Stimulated activated naive B cell treated with anti-CD40 and anti-IgM and Interleukin-4, amounts not matched to agents 10 μg/mL and 1 μg/mL and 100 μg/mL, for 72 hours (primary cell): ENCODE measurements around the gene SOCS4.

Source experiments
- ATAC-seq, 2 donors: fragments of 150-1000 bp; cut with Tn5 transposase; replicated peaks; 2 replicates each; pipeline ENCODE4 v1.10.0; 2021; ENCODE audit warnings: moderate library complexity in 1 of 2
- DNase-seq: peaks from one replicate; pipeline ENCODE4 v3.0.0; 2021
- H3K27ac Mint-ChIP-seq: one replicate; pipeline ENCODE4 v1.8.0; 2022; ENCODE audit warnings: mild to moderate bottlenecking, mixed read lengths
- H3K27me3 Mint-ChIP-seq, 2 donors: one replicate each; pipeline ENCODE4 v1.8.0; 2022; ENCODE audit warnings: mixed read lengths in 2 of 2
- H3K36me3 Mint-ChIP-seq, 2 donors: one replicate each; pipeline ENCODE4 v1.8.0; 2022; ENCODE audit warnings: mixed read lengths in 2 of 2, mild to moderate bottlenecking in 1 of 2
- H3K4me1 Mint-ChIP-seq, 2 donors: one replicate each; pipeline ENCODE4 v1.8.0; 2022; ENCODE audit warnings: mixed read lengths in 2 of 2, mild to moderate bottlenecking in 1 of 2
- H3K4me3 Mint-ChIP-seq, 2 donors: one replicate each; pipeline ENCODE4 v1.8.0; 2022; ENCODE audit warnings: mild to moderate bottlenecking in 2 of 2, mixed read lengths in 2 of 2, moderate library complexity in 1 of 2
- H3K9me3 Mint-ChIP-seq, 2 donors: one replicate each; pipeline ENCODE4 v1.8.0; 2022; ENCODE audit warnings: mixed read lengths in 2 of 2, mild to moderate bottlenecking in 1 of 2

The SOCS4 gene

GRCh38 chr14:55086938-55087337 lies 59.9 kb downstream of the SOCS4 start:
- Mint-ChIP-seq H3K4me1 (peaks cover 0 to 3% of the 10 kb centered on the region in 2 donors), H3K4me3 (no peak overlapping the region), H3K9me3 (no peaks in the 10 kb centered on the region), H3K36me3 (no peaks in the 10 kb centered on the region), H3K27ac (no peak overlapping the region), H3K27me3 (no peaks in the 10 kb centered on the region)
- ATAC-seq = no peak
- DNase-seq = no peak

DNA sequence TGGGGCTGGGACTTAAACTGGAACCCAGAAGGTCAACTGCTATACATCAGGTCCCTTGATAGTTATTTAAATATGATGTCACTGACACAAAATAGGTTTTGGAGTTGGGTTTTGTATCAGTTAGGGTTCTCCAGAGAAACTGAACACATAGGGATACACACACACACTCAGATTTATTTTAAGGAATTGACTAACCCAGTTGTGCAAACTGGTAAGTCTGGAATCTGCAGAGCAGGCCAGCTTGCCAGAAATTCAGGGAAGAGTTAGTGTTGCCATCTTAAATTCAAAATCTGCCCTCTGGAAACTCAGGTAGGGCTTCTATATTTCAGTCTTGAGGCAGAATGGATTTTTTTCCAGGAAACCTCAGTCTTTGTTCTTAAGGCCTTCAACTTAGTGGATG lies 61.3 kb downstream of the SOCS4 start:
- Mint-ChIP-seq H3K9me3 (no peaks in the 10 kb centered on the region), H3K4me1 (peaks cover 0 to 4% of the 10 kb centered on the region in 2 donors)
- DNase-seq = no peak

GRCh38 chr14:55092341-55092740 lies 65.3 kb downstream of the SOCS4 start:
- Mint-ChIP-seq H3K9me3 (no peaks in the 10 kb centered on the region), H3K36me3 (peaks cover 0 to 3% of the 10 kb centered on the region in 2 donors), H3K4me1 (peaks cover 6 to 7% of the 10 kb centered on the region in 2 donors), H3K27ac (no peak overlapping the region), H3K4me3 (no peak overlapping the region), H3K27me3 (no peaks in the 10 kb centered on the region)
- ATAC-seq (no peak), DNase-seq (no peak)

More for the DNA sequence above, 61.3 kb downstream of the SOCS4 start:
- no peak for ATAC-seq
- H3K4me3 Mint-ChIP-seq = no peak overlapping the region
- H3K27ac Mint-ChIP-seq = no peak overlapping the region
- no peaks in the 10 kb centered on the region for H3K27me3 Mint-ChIP-seq
- H3K36me3 Mint-ChIP-seq = no peaks in the 10 kb centered on the region

GRCh38 chr14:55094292-55095157 lies 67.5 kb downstream of the SOCS4 start:
- H3K4me3 Mint-ChIP-seq = no peak overlapping the region
- peaks cover 16 to 22% of the 10 kb centered on the region in 2 donors for H3K4me1 Mint-ChIP-seq
- ATAC-seq = no peak
- H3K9me3 Mint-ChIP-seq = peaks cover 0 to 3% of the 10 kb centered on the region in 2 donors
- peaks cover 0 to 3% of the 10 kb centered on the region in 2 donors for H3K36me3 Mint-ChIP-seq
- H3K27ac Mint-ChIP-seq = no peak overlapping the region
- H3K27me3 Mint-ChIP-seq = no peaks in the 10 kb centered on the region
- no peak for DNase-seq

GRCh38 chr14:55097881-55098560 lies 71.0 kb downstream of the SOCS4 start:
- Mint-ChIP-seq H3K4me3 (peak overlapping the region; percentile 23 to 53), H3K4me1 (peaks cover 20 to 37% of the 10 kb centered on the region in 2 donors), H3K27ac (peak overlapping the region; percentile 94)

DNA sequence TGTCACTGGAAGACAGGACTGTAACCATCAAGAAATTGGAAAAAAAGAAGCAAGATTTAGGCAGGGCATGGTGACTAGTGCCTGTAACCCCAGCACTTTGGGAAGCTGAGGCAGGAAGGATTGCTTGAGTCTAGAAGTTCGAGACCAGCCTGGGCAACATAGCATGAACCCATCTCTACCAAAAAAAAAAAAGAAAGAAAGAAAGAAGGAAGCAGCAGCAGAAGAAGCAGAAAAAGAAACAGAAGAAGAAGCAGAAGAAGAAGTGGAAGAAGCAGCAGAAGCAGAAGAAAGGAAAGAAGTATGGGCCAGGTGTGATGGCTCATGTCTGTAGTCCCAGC lies 71.5 kb downstream of the SOCS4 start:
- Mint-ChIP-seq H3K4me3 (peak overlapping the region; percentile 23 to 53), H3K27me3 (no peaks in the 10 kb centered on the region), H3K4me1 (peaks cover 22 to 42% of the 10 kb centered on the region in 2 donors), H3K27ac (peak overlapping the region; percentile 94), H3K36me3 (peaks cover 0 to 3% of the 10 kb centered on the region in 2 donors), H3K9me3 (peaks cover 0 to 3% of the 10 kb centered on the region in 2 donors)
- ATAC-seq (no peak), DNase-seq (no peak)

More at GRCh38 chr14:55097881-55098560, 71.0 kb downstream of the SOCS4 start:
- Mint-ChIP-seq H3K36me3 (peaks cover 0 to 3% of the 10 kb centered on the region in 2 donors), H3K9me3 (peaks cover 0 to 3% of the 10 kb centered on the region in 2 donors), H3K27me3 (no peaks in the 10 kb centered on the region)
- DNase-seq = peak; percentile 73
- peak; percentile 88 to 93 for ATAC-seq
